Choroid plexus epithelial cell (primary cell): ENCODE data around the gene SCG5.

Experiments used
- DNase-seq: peaks from one replicate; pipeline ENCODE4 v3.0.0-alpha.2; 2010; ENCODE audit warnings: low read depth
- H3K4me3 ChIP-seq: 2 replicates; pipeline ENCODE4 v1.5.1; 2011; ENCODE audit warnings: low read depth, mild to moderate bottlenecking, control low read depth, low read length, moderate library complexity
- CTCF ChIP-seq: conservative IDR thresholded peaks from 2 replicates; pipeline ENCODE4 v1.5.1; 2011; ENCODE audit warnings: low read depth, mild to moderate bottlenecking, control low read depth, inconsistent platforms, low read length, moderate library complexity

The SCG5 gene

DNA sequence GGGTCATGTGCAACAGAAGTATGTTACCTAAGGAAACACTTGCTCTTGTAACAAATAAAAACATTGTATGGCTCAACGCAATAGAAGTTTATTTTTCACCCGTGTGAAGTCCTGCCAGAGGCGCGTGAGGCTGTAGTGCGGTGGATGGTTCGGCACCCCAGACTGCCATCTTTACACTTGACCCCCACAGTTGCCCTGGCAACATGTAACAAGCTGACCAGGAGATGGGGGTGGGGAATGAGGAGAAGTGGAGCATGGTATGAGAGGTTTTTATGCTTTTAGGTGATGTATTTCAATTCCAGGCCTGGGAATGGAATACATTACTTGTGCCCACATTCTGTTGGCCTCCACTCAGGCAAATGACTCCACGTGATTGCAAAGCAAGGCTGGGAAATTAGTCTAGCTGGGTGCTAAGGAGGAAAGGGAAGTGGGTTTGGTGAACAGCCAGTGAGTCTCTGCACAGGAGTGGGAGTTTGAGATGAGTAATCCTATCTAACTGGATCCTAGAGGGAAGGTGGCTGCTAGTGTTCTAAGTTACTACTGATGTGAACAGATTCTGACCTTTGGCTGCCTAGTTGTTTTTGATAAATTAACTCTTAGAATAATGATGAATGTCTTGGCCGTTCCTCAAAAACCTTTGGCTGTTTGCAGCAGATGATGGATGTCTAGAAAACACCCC is 42.5 kb downstream of the SCG5 start:
- H3K4me3 ChIP-seq = no peak overlapping the region
- no peak for TF ChIP-seq CTCF
- peak; percentile 91 for DNase-seq

GRCh38 chr15:32685576-32685975 is 44.1 kb downstream of the SCG5 start:
- DNase-seq = peak; percentile 88
- TF ChIP-seq CTCF = no peak
- H3K4me3 ChIP-seq = no peak overlapping the region

GRCh38 chr15:32687556-32687955 is 46.0 kb downstream of the SCG5 start:
- TF ChIP-seq CTCF = no peak
- DNase-seq = peak; percentile 64
- no peak overlapping the region for H3K4me3 ChIP-seq

DNA sequence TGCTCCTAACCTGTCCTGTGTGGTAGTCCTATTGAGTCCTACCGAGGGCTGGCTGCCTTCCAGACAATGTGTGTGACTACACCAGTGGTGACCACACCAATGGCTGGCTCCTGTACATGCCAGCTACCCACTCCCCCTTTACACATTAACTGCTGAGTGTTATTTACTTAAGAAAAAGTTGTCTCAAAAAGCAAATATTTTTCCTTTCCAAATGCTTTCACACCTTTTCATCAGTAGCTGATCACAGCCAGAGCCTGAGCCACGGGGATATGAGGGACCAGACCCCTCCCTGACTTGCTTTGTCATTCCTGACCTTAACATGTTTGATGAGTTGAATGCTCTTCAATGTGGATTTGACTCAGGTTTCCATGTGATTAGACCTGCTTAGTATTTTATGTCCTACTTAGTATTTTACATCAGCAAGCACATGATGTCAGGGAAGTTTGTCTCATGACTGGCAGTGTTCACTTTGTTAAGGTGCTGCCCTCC is 46.7 kb downstream of the SCG5 start:
- peak; percentile 54 for DNase-seq
- H3K4me3 ChIP-seq = no peak overlapping the region
- no peak for TF ChIP-seq CTCF

GRCh38 chr15:32690941-32691688 is 49.6 kb downstream of the SCG5 start:
- no peak for TF ChIP-seq CTCF
- no peak for DNase-seq
- no peak overlapping the region for H3K4me3 ChIP-seq

- H3K4me3 ChIP-seq = no peak overlapping the region
- no peak for TF ChIP-seq CTCF
- no peak for DNase-seq
Observed at GRCh38 chr15:32691689-32692038, 50.2 kb downstream of the SCG5 start.

- TF ChIP-seq CTCF = no peak
- no peak for DNase-seq
- no peak overlapping the region for H3K4me3 ChIP-seq
Observed at GRCh38 chr15:32692286-32692685, 50.8 kb downstream of the SCG5 start.
